GM19099 (cell line): ENCODE results near the gene MED12L.

Experiments
- POLR2A ChIP-seq: IDR thresholded peaks from 3 replicates; pipeline ENCODE4 v1.6.1; 2011; ENCODE audit warnings: low read depth; ENCODE audit not compliant: insufficient read length; ENCODE audit errors: extremely low read depth

Gene MED12L

DNA sequence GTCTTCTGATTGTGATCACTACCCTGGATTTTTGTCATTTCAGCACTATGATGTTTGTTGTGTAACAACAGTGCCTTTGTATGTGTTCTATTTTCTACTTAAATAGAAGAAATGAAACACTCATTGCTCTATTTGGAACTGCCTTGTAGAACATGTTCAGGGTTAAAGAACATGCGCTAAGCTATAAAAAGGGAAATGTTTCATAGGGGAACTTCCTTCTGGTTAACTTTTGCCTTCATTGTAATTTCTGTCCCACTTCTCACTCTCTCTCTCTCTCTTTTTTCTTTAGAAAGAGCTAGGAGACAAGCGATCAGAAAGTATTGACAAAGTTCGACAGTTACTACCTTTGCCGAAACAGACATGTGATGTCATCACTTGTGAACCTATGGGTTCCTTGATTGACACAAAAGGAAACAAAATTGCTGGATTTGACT, 299.3 kb downstream of the MED12L start, which contains the start of gene P2RY12:
P2RY12 (minus strand) TSS at position 13 of the 434 bp plus-strand sequence. CDS start 45,908 bp downstream, outside the sequence.
- no peak for TF ChIP-seq POLR2A

DNA sequence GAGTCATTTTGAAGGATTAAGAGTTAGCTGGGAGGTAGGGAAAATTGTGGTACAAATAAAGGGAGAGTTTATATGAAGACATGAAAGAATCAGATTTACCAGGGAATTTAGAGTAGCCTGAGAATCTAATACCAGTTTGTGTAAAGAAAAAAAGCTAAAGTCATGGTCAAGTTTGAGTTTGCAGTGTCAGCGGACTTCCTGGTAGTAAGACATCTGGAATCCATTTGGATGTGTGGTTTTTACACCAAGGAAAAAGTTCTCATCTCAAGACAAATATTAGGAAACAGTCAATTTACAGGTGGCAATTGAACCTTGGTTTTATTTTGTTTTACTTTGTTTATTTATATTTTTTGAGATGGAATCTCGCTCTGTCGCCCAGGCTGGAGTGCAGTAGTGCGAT, 300.6 kb downstream of the MED12L start:
- no peak for TF ChIP-seq POLR2A

- TF ChIP-seq POLR2A = no peak
Observed at GRCh38 chr3:151387432-151387831, 302.0 kb downstream of the MED12L start.

DNA sequence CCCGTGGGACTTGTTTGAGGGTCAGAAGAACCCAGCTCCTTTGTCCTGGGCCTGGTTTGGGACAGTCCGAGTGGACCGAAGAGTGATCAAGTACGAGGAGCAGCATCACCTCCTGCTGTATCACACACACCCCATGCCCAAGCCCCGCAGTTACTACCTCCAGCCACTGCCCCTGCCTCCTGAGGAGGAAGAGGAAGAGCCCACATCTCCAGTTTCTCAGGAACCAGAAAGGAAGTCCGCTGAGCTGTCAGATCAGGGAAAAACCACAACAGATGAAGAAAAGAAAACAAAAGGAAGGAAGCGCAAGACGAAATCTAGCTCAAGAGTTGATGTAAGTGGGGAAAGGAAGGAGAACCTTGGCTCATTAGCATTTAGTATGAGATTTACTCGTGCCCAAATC, 302.4 kb downstream of the MED12L start:
- TF ChIP-seq POLR2A = no peak

- TF ChIP-seq POLR2A = no peak
Observed at GRCh38 chr3:151391720-151392119, 306.3 kb downstream of the MED12L start.

DNA sequence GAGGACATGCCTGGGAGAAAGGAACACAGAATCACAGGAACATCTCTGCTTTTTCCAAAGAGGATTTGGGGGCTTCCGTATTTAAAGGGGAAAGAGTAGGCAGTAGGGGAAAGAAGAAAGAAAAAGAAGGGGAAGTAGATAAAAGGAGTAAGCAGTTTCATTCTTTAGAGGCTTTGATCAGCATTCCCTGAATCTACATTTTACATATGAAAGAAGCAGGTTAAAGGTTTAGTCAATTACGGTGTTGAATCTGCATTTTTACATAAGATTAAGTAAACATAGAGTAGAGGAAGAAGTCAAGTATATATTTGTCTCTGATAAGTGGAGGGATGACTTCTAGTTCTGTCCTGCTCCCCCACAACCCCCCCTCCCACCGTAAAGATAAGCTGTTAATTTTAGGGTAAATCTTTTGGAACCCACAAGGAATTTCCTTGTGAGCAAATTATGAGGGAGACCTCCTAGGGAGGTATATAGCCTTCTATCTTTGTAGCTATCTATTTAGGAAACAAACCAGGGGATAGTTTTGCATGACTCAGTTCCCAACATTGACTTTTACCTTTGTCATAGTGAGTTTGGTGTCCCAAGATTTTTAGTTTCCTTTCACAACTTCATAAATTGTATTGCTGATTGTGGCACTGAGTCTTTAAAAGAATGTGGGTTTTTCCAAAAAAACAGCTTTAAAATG, 307.8 kb downstream of the MED12L start:
- no peak for TF ChIP-seq POLR2A

DNA sequence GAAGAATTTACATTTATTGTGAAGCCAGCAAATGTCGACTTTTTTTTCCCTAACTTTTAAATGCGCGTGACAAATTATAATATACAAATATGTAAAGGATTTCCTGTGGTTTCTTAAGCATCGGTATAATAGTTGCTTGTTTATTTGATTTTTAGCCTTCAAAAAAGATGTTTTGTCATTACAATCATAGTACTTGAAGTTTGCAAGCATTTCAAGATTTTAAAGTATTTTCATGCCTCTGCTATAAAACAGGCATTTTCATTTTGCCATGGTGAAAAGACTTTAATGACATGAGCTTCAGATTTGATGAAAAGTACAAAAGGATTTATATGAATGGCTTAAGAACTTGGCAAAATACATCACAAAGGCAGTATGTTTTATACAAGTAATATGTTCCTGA, 308.5 kb downstream of the MED12L start:
- TF ChIP-seq POLR2A = no peak

GRCh38 chr3:151394611-151395010, 309.1 kb downstream of the MED12L start:
- TF ChIP-seq POLR2A = no peak

DNA sequence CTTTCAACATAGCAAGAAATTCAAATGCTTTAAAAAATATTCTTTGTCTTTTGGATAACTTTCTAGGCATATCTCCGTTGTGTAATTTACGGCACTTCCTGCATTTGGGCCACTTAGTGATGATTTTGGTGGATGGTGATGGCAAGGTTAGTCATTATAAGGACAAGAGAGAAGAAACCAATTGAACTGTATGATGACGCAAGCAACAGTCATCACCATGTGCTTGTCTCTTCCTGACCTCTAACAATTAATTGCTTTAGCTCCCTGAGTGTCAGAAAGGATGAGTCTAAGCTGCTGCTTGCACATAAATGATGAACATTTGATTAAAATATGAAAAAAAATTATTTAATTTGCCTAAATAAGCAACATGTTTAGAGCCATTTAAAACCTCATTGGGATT, 310.3 kb downstream of the MED12L start:
- TF ChIP-seq POLR2A = no peak

DNA sequence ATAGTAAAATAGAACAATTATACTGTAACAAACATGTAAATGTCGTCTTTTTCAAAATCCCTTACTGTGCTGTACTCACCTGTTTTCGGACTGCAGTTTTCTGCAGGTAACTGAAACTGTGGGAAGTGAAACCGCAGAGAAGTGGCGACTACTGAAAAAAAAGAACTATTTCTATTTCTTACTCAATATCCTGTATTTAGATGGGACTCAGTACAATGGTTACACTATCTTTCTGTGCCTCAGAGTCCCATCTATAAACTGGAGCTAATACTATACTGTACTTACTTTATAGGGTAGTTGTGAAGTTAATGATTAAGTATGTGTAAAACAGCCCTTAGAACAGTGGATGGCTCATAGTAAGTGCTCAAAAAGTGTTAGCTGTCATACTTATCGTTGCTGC, 313.4 kb downstream of the MED12L start:
- no peak for TF ChIP-seq POLR2A

DNA sequence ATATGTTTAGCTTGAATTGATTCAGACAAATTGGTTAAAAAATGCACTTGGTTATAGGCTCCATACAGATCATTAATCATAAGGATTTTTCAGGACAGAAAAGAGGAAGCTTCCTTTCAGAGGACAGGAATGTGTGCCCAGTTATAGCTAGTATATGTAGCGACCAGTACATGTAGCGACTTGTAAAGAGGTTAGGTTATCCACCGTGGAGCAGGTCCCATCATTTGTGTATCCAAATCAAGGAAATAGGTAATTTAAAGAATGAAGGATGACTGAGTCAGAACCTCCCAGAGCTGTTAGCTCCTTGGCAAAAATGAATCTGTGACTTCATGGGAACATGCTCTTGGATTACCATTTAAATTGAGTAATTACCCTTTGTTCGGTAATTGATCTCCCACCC, 314.9 kb downstream of the MED12L start:
- TF ChIP-seq POLR2A = no peak

DNA sequence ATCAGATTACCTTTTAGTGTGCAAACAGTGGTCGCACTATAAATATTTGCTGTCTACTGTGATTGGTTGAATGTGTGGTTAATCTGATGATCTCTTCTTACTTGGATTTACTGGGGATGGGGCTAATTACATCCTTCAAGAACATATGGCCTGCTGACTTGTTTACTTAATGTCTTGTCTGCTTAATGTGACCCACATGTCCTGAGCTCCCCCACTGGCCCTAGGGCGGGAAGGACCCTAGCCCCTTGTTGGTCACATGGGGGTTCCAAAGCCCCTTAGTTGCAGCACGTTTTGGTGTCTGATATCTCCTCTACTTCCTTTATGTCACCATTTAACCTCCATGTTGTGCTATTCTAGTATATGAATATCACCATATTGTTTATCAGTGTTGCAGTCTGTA, 316.9 kb downstream of the MED12L start:
- no peak for TF ChIP-seq POLR2A

DNA sequence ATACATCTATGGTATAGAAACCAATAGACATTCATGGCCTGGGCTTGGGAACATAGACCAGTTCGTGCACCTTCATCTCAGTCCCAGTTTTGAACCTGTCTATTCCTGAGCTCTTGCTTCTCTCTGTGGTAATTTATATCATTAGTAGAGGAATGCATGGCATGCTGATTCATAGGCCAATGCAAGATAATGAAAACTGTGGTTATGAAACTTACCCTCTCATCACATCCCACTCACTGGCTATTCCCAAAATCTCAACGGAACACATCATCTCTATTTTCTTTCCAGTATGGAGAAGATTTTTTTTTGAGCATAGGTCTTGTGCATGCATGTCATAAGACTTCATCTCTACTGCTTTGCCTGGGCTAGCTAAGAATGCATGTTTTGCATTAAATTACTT, 317.8 kb downstream of the MED12L start:
- no peak for TF ChIP-seq POLR2A

DNA sequence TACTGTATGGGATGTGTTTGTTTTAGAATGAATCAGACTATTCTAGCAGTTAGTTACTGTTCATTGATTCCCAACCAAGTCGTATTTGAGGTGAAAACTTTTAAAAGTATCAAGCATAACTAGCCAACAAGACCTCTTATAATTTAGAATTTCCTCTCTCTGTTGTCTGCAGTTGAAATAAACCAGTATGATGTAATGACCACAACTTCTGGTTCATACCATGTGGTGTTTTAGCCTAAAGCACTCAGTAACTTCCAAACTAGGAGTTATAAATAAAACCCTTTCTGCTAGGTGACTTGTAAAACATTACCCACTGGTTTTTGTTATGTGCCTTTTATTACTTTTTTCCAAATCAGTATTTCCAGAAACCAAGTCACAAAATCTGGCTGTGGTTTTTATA, 318.9 kb downstream of the MED12L start:
- TF ChIP-seq POLR2A = no peak

GRCh38 chr3:151407928-151408327, 322.5 kb downstream of the MED12L start:
- no peak for TF ChIP-seq POLR2A

- TF ChIP-seq POLR2A = no peak
Observed at GRCh38 chr3:151410891-151411559, 325.6 kb downstream of the MED12L start.
